Liver (tissue), 3 donors: ENCODE results near the gene BRD2.

ENCODE experiments used
- ATF3 ChIP-seq: IDR thresholded peaks from 2 replicates; pipeline ENCODE4 v1.6.1; 2016; ENCODE audit warnings: antibody characterized with exemption
- CTCF ChIP-seq: fragments of 150-350 bp; IDR thresholded peaks from 2 replicates; pipeline ENCODE4 v1.5.1; 2017; ENCODE audit warnings: improper control_type of control experiment, low read depth, low read length; ENCODE audit not compliant: missing input control
- EGR1 ChIP-seq, 2 donors: IDR thresholded peaks; 2 replicates each; pipeline ENCODE4 v1.6.1; 2016 to 2018; ENCODE audit warnings: antibody characterized with exemption in 2 of 2, low read depth in 2 of 2
- GABPA ChIP-seq, 2 donors: IDR thresholded peaks in 1 of 2; conservative IDR thresholded peaks in 1 of 2; 2 replicates each; pipeline ENCODE4 v1.6.1; 2016; ENCODE audit warnings: antibody characterized with exemption in 2 of 2, mild to moderate bottlenecking in 1 of 2, moderate library complexity in 1 of 2
- JUND ChIP-seq, 2 donors: IDR thresholded peaks; 2 replicates each; pipeline ENCODE4 v1.6.1; 2016; ENCODE audit warnings: antibody characterized with exemption in 2 of 2
- MAX ChIP-seq: IDR thresholded peaks from 2 replicates; pipeline ENCODE4 v1.6.1; 2016; ENCODE audit warnings: antibody characterized with exemption
- RAD21 ChIP-seq, 2 donors: IDR thresholded peaks; 2 replicates each; pipeline ENCODE4 v1.6.1; 2016; ENCODE audit warnings: antibody characterized with exemption in 2 of 2, mild to moderate bottlenecking in 2 of 2
- REST ChIP-seq: IDR thresholded peaks from 2 replicates; pipeline ENCODE4 v1.6.1; 2016; ENCODE audit warnings: antibody characterized with exemption, mild to moderate bottlenecking
- SP1 ChIP-seq: IDR thresholded peaks from 2 replicates; pipeline ENCODE4 v1.6.1; 2018; ENCODE audit warnings: antibody characterized with exemption, mild to moderate bottlenecking
- TAF1 ChIP-seq: conservative IDR thresholded peaks from 2 replicates; pipeline ENCODE4 v1.6.1; 2016; ENCODE audit warnings: antibody characterized with exemption, mild to moderate bottlenecking
- YY1 ChIP-seq: IDR thresholded peaks from 2 replicates; pipeline ENCODE4 v1.6.1; 2016; ENCODE audit warnings: antibody characterized with exemption, mild to moderate bottlenecking
- donor health status: healthy.
- donor health status: healthy.

GRCh38 chr6:32945108-32945760, 23.2 kb upstream of the BRD2 start:
- TF ChIP-seq MAX: no peak
- TF ChIP-seq CTCF: no peak
- TF ChIP-seq SP1: no peak
- TF ChIP-seq GABPA (IDR thresholded peaks at IDR 0.05 in 1 of 2, conservative IDR thresholded peaks at IDR 0.05 in 1 of 2): no peak
- no peak for TF ChIP-seq TAF1
- TF ChIP-seq REST: no peak
- TF ChIP-seq RAD21 (IDR thresholded peaks at IDR 0.05): no peak
- TF ChIP-seq JUND (IDR thresholded peaks at IDR 0.05): no peak
- TF ChIP-seq EGR1 (IDR thresholded peaks at IDR 0.05; ENCODE audit: low read depth in 2 of 2): no peak
- peak; percentile 31 for TF ChIP-seq YY1
- TF ChIP-seq ATF3: no peak
